SK-N-SH treated with all-trans-retinoic acid at 6 μM for 48 hours (cell line): ENCODE measurements around the gene IPO7.
A peak's percentile ranks its signal among the peaks of the same experiment; 100 is the strongest.

ENCODE experiments used
- ATAC-seq: fragments of 200-7000 bp; cut with Tn5 transposase; 3 replicates; pipeline ENCODE4 v1.9.1; 2020; ENCODE audit warnings: mild to moderate bottlenecking, moderate library complexity
- ARNTL ChIP-seq: fragments of 450-650 bp; formaldehyde crosslinking; IDR thresholded peaks from 2 replicates; pipeline ENCODE4 v1.5.0; 2020; ENCODE audit warnings: low read depth, mild to moderate bottlenecking, moderate library complexity, borderline replicate concordance
- CSDC2 ChIP-seq: fragments of 250-450 bp; sonication (Bioruptor Pico); IDR thresholded peaks from 2 replicates; pipeline ENCODE4 v1.5.0; 2020; ENCODE audit warnings: mild to moderate bottlenecking, moderate library complexity
- ESRRG ChIP-seq: fragments of 250-450 bp; sonication (Bioruptor Pico); IDR thresholded peaks from 2 replicates; pipeline ENCODE4 v1.6.1; 2021; ENCODE audit warnings: mild to moderate bottlenecking
- GLIS3 ChIP-seq: fragments of 250-450 bp; sonication (Bioruptor Pico); IDR thresholded peaks from 2 replicates; pipeline ENCODE4 v1.5.0; 2020; ENCODE audit warnings: mild to moderate bottlenecking, moderate library complexity
- ISL1 ChIP-seq: fragments of 250-450 bp; sonication (Bioruptor Pico); IDR thresholded peaks from 2 replicates; pipeline ENCODE4 v2.1.2; 2022; ENCODE audit warnings: mild to moderate bottlenecking, moderate library complexity
- PPARA ChIP-seq: fragments of 250-450 bp; sonication (Bioruptor Pico); IDR thresholded peaks from 2 replicates; pipeline ENCODE4 v1.5.0; 2020; ENCODE audit warnings: mild to moderate bottlenecking, borderline replicate concordance
- RARB ChIP-seq: fragments of 250-450 bp; sonication (Bioruptor Pico); IDR thresholded peaks from 2 replicates; pipeline ENCODE4 v1.8.0; 2021; ENCODE audit warnings: mild to moderate bottlenecking, moderate library complexity
- TCF4 ChIP-seq: fragments of 250-450 bp; sonication (Bioruptor Pico); IDR thresholded peaks from 2 replicates; pipeline ENCODE4 v1.8.0; 2021; ENCODE audit warnings: mild to moderate bottlenecking, moderate library complexity, borderline replicate concordance
- TOX ChIP-seq: fragments of 250-450 bp; sonication (Bioruptor Pico); IDR thresholded peaks from 2 replicates; pipeline ENCODE4 v1.8.0; 2021; ENCODE audit warnings: mild to moderate bottlenecking, moderate library complexity, borderline replicate concordance
- ZC3H10 ChIP-seq: fragments of 250-450 bp; sonication (Bioruptor Pico); IDR thresholded peaks from 2 replicates; pipeline ENCODE4 v1.5.1; 2021; ENCODE audit warnings: mild to moderate bottlenecking, moderate library complexity
- ZFP3 ChIP-seq: fragments of 250-450 bp; sonication (Bioruptor Pico); IDR thresholded peaks from 2 replicates; pipeline ENCODE4 v1.5.0; 2020; ENCODE audit warnings: mild to moderate bottlenecking, moderate library complexity
- ZFP30 ChIP-seq: fragments of 450-650 bp; formaldehyde crosslinking; IDR thresholded peaks from 2 replicates; pipeline ENCODE4 v1.5.0; 2022; ENCODE audit warnings: mild to moderate bottlenecking, moderate library complexity
- ZNF565 ChIP-seq: fragments of 450-650 bp; formaldehyde crosslinking; conservative IDR thresholded peaks from 2 replicates; pipeline ENCODE4 v1.5.0; 2020; ENCODE audit warnings: low read depth, mild to moderate bottlenecking, moderate library complexity
- ZNF70 ChIP-seq: fragments of 450-650 bp; formaldehyde crosslinking; IDR thresholded peaks from 2 replicates; pipeline ENCODE4 v1.5.0; 2020; ENCODE audit warnings: mild to moderate bottlenecking, moderate library complexity
- ZNF8 ChIP-seq: fragments of 450-650 bp; formaldehyde crosslinking; IDR thresholded peaks from 2 replicates; pipeline ENCODE4 v1.5.0; 2020; ENCODE audit warnings: mild to moderate bottlenecking, moderate library complexity
- TF ChIP-seq, protein P1 (sequence below): fragments of 250-450 bp; sonication (Bioruptor Pico); IDR thresholded peaks from 2 replicates; pipeline ENCODE4 v1.8.0; 2021; ENCODE audit warnings: low read depth, mild to moderate bottlenecking, moderate library complexity, borderline replicate concordance
- TF ChIP-seq, protein P2 (sequence below): fragments of 250-450 bp; sonication (Bioruptor Pico); IDR thresholded peaks from 2 replicates; pipeline ENCODE4 v1.5.0; 2020; ENCODE audit warnings: mild to moderate bottlenecking, moderate library complexity
- TF ChIP-seq, protein P3 (sequence below): fragments of 250-450 bp; sonication (Bioruptor Pico); IDR thresholded peaks from 2 replicates; pipeline ENCODE4 v1.8.0; 2020; ENCODE audit warnings: mild to moderate bottlenecking, moderate library complexity, borderline replicate concordance

Gene IPO7

DNA sequence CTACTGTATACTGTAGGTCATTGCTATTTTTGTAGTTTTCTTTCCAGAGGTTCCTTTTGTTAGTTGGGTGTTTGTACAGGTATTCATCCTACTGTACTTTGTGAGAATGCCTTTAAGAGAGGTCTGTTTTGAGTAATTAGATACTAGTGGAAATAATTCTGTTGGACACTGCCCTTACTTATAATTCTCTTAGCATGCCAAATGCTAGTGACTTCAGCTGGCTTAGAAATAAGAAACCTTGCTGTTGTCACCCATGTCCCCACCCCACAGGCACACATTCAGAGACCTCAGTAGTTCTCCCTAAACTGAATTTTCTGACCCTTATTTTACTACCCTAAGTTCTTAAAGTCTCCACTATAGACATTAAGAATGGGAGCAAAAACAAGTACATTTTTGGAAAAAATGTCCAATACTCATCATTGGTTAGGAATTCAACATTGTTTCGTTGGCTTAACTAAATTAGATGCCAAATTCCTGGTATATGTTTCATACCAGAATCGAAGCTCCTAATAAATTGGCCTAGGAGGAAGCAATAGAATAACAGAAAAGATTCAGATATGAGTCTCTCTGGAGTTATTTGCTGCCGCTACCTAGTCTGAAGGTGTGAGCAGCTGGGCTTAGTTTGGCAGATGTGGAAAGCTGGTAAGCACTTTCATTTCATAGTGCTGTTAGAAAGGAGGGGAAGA is 104.8 kb downstream of the IPO7 start:
- TF ChIP-seq ZFP3 (CRISPR knock-in tag): no peak
- no peak for TF ChIP-seq TOX (CRISPR knock-in tag)
- no peak for TF ChIP-seq ZNF70
- no peak for TF ChIP-seq ARNTL (CRISPR knock-in tag)
- no peak for TF ChIP-seq ZNF8 (CRISPR knock-in tag)
- TF ChIP-seq ZC3H10 (CRISPR knock-in tag): no peak
- no peak for TF ChIP-seq CSDC2
- TF ChIP-seq, protein P1, sequence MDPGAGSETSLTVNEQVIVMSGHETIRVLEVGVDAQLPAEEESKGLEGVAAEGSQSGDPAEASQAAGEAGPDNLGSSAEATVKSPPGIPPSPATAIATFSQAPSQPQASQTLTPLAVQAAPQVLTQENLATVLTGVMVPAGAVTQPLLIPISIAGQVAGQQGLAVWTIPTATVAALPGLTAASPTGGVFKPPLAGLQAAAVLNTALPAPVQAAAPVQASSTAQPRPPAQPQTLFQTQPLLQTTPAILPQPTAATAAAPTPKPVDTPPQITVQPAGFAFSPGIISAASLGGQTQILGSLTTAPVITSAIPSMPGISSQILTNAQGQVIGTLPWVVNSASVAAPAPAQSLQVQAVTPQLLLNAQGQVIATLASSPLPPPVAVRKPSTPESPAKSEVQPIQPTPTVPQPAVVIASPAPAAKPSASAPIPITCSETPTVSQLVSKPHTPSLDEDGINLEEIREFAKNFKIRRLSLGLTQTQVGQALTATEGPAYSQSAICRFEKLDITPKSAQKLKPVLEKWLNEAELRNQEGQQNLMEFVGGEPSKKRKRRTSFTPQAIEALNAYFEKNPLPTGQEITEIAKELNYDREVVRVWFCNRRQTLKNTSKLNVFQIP (CRISPR knock-in tag): no peak
- no peak for TF ChIP-seq ISL1 (CRISPR knock-in tag)
- TF ChIP-seq, protein P2, sequence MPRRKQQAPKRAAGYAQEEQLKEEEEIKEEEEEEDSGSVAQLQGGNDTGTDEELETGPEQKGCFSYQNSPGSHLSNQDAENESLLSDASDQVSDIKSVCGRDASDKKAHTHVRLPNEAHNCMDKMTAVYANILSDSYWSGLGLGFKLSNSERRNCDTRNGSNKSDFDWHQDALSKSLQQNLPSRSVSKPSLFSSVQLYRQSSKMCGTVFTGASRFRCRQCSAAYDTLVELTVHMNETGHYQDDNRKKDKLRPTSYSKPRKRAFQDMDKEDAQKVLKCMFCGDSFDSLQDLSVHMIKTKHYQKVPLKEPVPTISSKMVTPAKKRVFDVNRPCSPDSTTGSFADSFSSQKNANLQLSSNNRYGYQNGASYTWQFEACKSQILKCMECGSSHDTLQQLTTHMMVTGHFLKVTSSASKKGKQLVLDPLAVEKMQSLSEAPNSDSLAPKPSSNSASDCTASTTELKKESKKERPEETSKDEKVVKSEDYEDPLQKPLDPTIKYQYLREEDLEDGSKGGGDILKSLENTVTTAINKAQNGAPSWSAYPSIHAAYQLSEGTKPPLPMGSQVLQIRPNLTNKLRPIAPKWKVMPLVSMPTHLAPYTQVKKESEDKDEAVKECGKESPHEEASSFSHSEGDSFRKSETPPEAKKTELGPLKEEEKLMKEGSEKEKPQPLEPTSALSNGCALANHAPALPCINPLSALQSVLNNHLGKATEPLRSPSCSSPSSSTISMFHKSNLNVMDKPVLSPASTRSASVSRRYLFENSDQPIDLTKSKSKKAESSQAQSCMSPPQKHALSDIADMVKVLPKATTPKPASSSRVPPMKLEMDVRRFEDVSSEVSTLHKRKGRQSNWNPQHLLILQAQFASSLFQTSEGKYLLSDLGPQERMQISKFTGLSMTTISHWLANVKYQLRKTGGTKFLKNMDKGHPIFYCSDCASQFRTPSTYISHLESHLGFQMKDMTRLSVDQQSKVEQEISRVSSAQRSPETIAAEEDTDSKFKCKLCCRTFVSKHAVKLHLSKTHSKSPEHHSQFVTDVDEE: no peak
- TF ChIP-seq GLIS3 (CRISPR knock-in tag): no peak
- no peak for TF ChIP-seq ZFP30
- peak; percentile 85 for ATAC-seq

DNA sequence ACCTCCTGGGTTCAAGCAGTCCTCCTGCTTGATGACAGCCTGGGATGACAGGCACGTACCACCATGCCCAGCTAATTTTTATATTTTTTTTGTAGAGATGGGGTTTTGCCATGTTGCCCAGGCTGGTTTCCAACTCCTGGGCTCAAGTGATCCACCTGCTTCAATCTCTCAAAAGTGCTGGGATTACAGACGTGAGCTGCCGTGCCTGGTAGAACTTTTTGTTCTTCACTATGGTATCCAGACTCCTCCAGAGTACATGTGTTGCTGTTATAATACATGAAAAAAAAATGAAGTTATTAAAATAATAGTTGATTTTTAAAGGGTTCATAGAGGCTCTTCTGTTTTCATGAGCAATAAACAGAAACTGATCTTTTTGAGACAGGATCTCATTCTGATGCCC is 105.9 kb downstream of the IPO7 start:
- no peak for ATAC-seq
- TF ChIP-seq, protein P2: no peak
- TF ChIP-seq PPARA (CRISPR knock-in tag) (no peak), ISL1 (CRISPR knock-in tag) (no peak), GLIS3 (CRISPR knock-in tag) (no peak), TCF4 (no peak), ESRRG (CRISPR knock-in tag) (no peak), ZNF70 (no peak)

DNA sequence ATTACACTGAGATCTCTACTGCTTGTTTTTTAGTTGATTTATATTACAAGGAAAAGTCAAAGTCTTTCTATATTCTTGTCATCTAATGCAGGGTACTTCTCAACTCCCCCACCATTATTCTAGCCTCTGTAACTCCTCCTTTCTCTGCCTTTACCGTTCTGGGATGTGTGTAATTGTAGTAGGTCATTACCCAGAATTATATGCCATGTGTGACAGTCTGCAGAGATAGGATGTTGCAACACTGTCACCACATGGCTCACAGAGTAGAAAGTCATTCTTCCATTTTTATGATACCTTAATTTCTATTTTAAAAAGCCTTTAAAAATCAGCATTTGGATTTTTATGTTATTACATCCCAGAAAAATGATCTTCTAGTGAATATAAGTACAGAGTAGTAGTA is 109.0 kb downstream of the IPO7 start:
- TF ChIP-seq PPARA (CRISPR knock-in tag): no peak
- no peak for ATAC-seq

DNA sequence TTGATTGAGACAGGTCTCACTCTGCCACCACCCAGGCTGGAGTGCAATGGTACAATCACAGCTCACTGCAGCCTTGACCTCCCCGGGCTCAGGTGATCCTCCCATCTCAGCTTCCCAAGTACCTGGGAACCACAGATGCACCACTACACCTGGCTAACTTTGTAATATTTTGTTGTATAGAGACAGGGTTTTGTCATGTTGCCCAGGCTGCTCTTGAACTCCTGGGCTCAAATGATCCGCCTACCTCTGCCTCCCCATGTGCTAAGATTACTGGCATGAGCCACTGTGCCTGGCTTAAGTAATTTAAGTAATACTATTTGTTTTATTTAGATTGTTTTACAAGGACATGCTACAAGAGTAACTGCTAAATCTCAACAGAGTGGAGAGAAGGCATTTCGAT is 109.9 kb downstream of the IPO7 start:
- no peak for ATAC-seq
- TF ChIP-seq TCF4 (no peak), ZNF70 (no peak), RARB (CRISPR knock-in tag) (no peak), TOX (CRISPR knock-in tag) (no peak), ZNF565 (CRISPR knock-in tag) (no peak)
- TF ChIP-seq, protein P2: no peak
- TF ChIP-seq, protein P3, sequence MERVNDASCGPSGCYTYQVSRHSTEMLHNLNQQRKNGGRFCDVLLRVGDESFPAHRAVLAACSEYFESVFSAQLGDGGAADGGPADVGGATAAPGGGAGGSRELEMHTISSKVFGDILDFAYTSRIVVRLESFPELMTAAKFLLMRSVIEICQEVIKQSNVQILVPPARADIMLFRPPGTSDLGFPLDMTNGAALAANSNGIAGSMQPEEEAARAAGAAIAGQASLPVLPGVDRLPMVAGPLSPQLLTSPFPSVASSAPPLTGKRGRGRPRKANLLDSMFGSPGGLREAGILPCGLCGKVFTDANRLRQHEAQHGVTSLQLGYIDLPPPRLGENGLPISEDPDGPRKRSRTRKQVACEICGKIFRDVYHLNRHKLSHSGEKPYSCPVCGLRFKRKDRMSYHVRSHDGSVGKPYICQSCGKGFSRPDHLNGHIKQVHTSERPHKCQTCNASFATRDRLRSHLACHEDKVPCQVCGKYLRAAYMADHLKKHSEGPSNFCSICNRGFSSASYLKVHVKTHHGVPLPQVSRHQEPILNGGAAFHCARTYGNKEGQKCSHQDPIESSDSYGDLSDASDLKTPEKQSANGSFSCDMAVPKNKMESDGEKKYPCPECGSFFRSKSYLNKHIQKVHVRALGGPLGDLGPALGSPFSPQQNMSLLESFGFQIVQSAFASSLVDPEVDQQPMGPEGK: no peak
- TF ChIP-seq, all 23 proteins: peak for 0
